H1 (cell line): ENCODE data around the gene FAM114A2. TPM values are rescaled to one million over a fixed set of nuclear protein-coding genes. Genes with fewer than 3 reads are reported as not detected.

Experiments
- CHD7 ChIP-seq: fragments of 300-600 bp; sonication (generic); IDR thresholded peaks from 2 replicates; pipeline ENCODE4 v1.7.1; 2012; ENCODE audit warnings: low read length, moderate library complexity, mild to moderate bottlenecking, inconsistent platforms; ENCODE audit not compliant: insufficient replicate concordance
- KDM5A ChIP-seq: fragments of 200-600 bp; IDR thresholded peaks from 2 replicates; pipeline ENCODE4 v1.7.1; 2012; ENCODE audit warnings: mild to moderate bottlenecking, low read length, inconsistent platforms, mixed read lengths
- SAP30 ChIP-seq: fragments of 300-600 bp; sonication (generic); IDR thresholded peaks from 2 replicates; pipeline ENCODE4 v1.7.1; 2012; ENCODE audit warnings: low read length, moderate library complexity, mild to moderate bottlenecking, inconsistent platforms; ENCODE audit not compliant: insufficient read depth, insufficient replicate concordance
- polyA plus RNA-seq, 7 experiments: library from polyadenylated mRNA; depleted of rRNA in 3 of 7; stranded (reverse) in 5 of 7; unstranded in 2 of 7; fragments of >200 nt in 5 of 7; fragments of 200-250 nt in 2 of 7; gene quantifications; 1 replicate in 5 of 7; 2 replicates in 1 of 7; 4 replicates in 1 of 7; pipeline versions ENCODE4 v1.2.1 to v1.2.3, GENCODE V29; 2011 to 2013; ENCODE audit warnings: missing spikeins in 2 of 7, mixed read lengths in 2 of 7
- total RNA-seq: library from RNA; stranded (reverse); fragmentation: NEBNext Ultra II Directional; extraction: Animal tissue kit (Norgen Biotek cat#: 25700); gene quantifications from 2 replicates; pipeline ENCODE4 v1.2.1, GENCODE V29; 2021

FAM114A2 gene
- total and polyA plus RNA-seq, 2 of the 8 experiments (the other 6 are each of a cell fraction or from before 2014, with no cell fraction given): 3.8 to 9.2 TPM

- TF ChIP-seq CHD7 (no peak), SAP30 (no peak), KDM5A (no peak)
These were observed 20.9 kb upstream of the FAM114A2 start (continued) for GRCh38 chr5:154059583-154059982.
